Esophagus muscularis mucosa (tissue), 3 donors: ENCODE data around the gene CNTNAP2.

Experiments used
- CTCF ChIP-seq, 3 experiments: fragments of 200-600 bp in 2 of 3; fragments of 450-650 bp in 1 of 3; sonication (generic) in 2 of 3; IDR thresholded peaks; one replicate each; pipeline ENCODE4 v1.5.1; 2017 to 2019; ENCODE audit warnings: antibody characterized with exemption in 3 of 3, mild to moderate bottlenecking in 2 of 3, moderate library complexity in 1 of 3
- POLR2A ChIP-seq: fragments of 450-650 bp; IDR thresholded peaks from one replicate; pipeline ENCODE4 v1.6.1; 2017; ENCODE audit warnings: antibody characterized with exemption, moderate library complexity, mild to moderate bottlenecking, low read depth
- POLR2AphosphoS5 ChIP-seq, 2 donors: sonication (generic); formaldehyde crosslinking; IDR thresholded peaks; one replicate each; pipeline ENCODE4 v1.6.1; 2017; ENCODE audit warnings: antibody characterized with exemption in 2 of 2

GRCh38 chr7:148261523-148261922 is 2144.9 kb downstream of the CNTNAP2 start:
- TF ChIP-seq CTCF (IDR thresholded peaks at IDR 0.05) (no peak), POLR2AphosphoS5 (IDR thresholded peaks at IDR 0.05) (no peak), POLR2A (no peak)
